Fibroblast of the aortic adventitia (primary cell): ENCODE measurements around the gene SLC5A5. TPM values are rescaled to one million over a fixed set of nuclear protein-coding genes. Genes with fewer than 3 reads are reported as not detected.

ENCODE experiments used
- DNase-seq: peaks from one replicate; pipeline ENCODE4 v3.0.0-alpha.2; 2010; ENCODE audit warnings: low read depth
- H3K4me3 ChIP-seq: 2 replicates; pipeline ENCODE4 v1.5.1; 2011; ENCODE audit warnings: low read depth, mild to moderate bottlenecking, control low read depth, low read length, moderate library complexity
- total RNA-seq: library from RNA; depleted of rRNA; stranded (reverse); fragments of >200 nt; gene quantifications from 2 replicates; pipeline ENCODE4 v1.2.3, GENCODE V29; 2012; ENCODE audit warnings: low replicate concordance
- TF ChIP-seq, protein P1 (sequence below): IDR thresholded peaks from 2 replicates; pipeline ENCODE4 v1.5.1; 2011; ENCODE audit warnings: mild to moderate bottlenecking, low read length, control low read depth, inconsistent platforms; ENCODE audit not compliant: insufficient read depth

The SLC5A5 gene
- total RNA-seq, 1 donor: not detected

DNA sequence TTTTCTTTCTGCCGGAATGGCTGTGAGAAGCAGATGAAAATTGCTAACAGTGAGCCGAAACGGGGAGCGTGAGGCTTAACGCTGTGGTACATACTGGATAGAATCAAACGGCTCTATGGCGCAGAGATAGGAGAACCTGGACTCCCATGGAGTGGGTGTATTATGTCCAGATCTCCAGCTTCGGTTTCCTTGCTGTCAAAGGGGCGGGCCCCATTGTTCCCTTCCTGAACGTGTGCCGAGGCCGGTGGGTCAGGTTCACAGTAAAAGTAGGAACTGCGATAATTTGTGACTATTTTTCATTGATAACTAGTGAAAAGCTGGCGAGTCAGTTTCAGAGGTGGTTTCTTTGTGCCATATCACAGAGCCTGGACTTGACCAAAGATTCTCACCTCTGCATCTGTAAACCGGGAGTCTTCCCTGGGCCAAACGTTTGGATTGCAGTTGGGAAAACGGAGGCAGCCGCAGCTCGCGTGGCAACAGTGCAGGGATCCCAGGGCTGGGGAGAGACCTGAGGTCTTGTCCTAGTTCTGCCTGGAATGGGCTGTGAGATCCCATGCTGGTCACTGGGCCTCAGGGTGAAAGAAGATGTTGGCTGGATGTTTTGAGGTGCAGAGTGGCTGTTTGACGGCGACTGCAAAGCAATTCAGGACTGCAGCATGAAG is 11.3 kb upstream of the SLC5A5 start:
- no peak for DNase-seq
- TF ChIP-seq, protein P1, sequence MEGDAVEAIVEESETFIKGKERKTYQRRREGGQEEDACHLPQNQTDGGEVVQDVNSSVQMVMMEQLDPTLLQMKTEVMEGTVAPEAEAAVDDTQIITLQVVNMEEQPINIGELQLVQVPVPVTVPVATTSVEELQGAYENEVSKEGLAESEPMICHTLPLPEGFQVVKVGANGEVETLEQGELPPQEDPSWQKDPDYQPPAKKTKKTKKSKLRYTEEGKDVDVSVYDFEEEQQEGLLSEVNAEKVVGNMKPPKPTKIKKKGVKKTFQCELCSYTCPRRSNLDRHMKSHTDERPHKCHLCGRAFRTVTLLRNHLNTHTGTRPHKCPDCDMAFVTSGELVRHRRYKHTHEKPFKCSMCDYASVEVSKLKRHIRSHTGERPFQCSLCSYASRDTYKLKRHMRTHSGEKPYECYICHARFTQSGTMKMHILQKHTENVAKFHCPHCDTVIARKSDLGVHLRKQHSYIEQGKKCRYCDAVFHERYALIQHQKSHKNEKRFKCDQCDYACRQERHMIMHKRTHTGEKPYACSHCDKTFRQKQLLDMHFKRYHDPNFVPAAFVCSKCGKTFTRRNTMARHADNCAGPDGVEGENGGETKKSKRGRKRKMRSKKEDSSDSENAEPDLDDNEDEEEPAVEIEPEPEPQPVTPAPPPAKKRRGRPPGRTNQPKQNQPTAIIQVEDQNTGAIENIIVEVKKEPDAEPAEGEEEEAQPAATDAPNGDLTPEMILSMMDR: no peak
- peak overlapping the region; percentile 95 for H3K4me3 ChIP-seq

DNA sequence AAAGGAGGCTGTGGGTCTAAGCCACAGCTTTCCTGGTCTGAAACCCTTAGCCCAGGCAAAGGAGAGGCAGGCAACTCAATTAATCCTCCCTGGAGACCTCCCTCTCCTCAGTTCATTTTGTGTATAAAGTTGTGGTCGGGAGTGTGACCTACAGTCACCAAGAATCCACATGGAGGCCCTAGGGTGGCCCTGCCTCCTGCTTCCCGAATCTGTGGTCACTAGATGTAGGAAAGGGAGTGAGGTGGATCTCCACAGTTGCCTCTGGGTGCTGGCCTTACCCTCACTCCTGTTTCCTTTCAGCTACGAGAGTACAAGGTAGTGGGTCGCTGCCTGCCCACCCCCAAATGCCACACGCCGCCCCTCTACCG is 10.8 kb upstream of the SLC5A5 start:
- H3K4me3 ChIP-seq: peak overlapping the region; percentile 95
- DNase-seq: no peak
- TF ChIP-seq, protein P1: no peak

- DNase-seq: no peak
- peak overlapping the region; percentile 95 for H3K4me3 ChIP-seq
- TF ChIP-seq, protein P1: no peak
Measured at GRCh38 chr19:17861542-17862402, 10.0 kb upstream of the SLC5A5 start.

DNA sequence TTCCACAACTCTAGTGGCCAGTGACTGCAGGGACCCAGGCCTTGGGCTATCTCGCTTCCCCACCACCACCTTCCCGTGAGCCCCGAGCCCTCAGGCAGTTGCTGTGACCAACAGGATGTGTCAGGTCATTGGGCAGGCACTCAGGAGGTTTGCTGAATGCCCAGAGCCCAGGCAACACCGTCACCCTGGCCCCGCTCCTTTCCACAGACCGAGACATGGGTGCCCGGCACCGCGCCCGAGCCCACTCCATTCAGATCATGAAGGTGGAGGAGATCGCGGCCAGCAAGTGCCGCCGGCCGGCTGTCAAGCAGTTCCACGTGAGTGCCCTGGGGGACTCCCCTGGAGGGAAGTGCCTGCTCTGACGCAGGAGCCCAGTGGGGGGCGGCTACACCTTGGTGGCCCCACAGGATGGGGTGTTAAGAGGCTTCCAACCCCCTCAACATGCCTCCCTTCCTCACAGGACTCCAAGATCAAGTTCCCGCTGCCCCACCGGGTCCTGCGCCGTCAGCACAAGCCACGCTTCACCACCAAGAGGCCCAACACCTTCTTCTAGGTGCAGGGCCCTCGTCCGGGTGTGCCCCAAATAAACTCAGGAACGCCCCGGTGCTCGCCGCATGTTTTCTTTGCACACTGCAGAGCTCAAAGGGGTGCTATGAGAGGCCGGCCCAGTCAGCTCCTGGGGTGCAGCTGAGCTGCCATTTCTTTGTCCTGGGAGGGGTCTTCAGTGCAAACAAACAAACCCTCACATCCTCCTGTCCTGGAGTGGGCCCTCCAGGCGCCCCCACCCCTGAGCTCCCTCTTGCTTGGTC is 8.8 kb upstream of the SLC5A5 start:
- H3K4me3 ChIP-seq: no peak overlapping the region
- no peak for DNase-seq
- TF ChIP-seq, protein P1: no peak

DNA sequence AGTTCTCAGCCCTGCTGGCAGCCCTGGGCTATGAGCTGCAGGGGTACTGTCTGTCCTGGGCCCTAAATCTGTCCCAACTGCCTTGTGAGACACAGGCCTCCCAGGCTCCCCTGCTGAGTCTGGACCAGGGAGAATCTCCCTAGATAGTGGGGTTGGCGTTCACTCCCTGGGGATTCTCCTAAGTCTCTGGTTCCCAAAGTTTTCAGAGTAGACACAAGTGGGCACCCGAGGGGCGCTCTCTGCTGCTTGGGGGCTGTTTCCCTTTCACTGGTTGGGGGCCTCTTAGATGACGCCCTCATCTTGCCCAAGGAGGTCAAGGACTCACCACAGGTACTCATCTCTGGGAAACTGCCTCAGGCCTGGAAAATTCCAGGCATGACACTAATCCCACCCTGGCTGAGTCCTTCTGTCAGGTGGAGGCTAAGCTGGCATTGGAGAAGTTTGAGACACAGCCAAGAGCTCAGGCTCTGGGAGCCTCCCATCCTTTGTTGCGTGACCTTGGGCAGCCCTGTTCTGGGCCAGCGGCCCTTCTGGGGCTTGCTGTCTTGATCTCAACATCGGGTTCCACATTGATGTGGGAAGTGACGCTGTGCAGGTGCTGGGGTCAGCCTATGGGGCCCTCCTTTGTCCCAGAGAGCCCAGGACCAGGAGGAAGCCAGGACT is 8.1 kb upstream of the SLC5A5 start:
- no peak overlapping the region for H3K4me3 ChIP-seq
- TF ChIP-seq, protein P1: no peak
- no peak for DNase-seq
